GM12864 (cell line): ENCODE measurements around the gene NACC2.
"Not testable (repeated sequence)": the region's sequence is repeated elsewhere in the genome, so short reads cannot be mapped to it uniquely, and the experiment has no call there.

Experiments
- DNase-seq: peaks from one replicate; pipeline ENCODE4 v3.0.0-alpha.2; 2011; ENCODE audit warnings: low read depth
- H3K4me3 ChIP-seq: 2 replicates; pipeline ENCODE4 v1.5.1; 2011; ENCODE audit warnings: mild to moderate bottlenecking, low read depth, low read length, control low read depth
- TF ChIP-seq, protein P1 (sequence below): IDR thresholded peaks from 2 replicates; pipeline ENCODE4 v1.5.1; 2011; ENCODE audit warnings: low read depth, mild to moderate bottlenecking, moderate library complexity, low read length, control low read depth, inconsistent platforms; ENCODE audit errors: missing control alignments

Gene NACC2

GRCh38 chr9:136104488-136104800 is 9.4 kb upstream of the NACC2 start:
- DNase-seq: no peak
- H3K4me3 ChIP-seq: no peak overlapping the region
- TF ChIP-seq, protein P1, sequence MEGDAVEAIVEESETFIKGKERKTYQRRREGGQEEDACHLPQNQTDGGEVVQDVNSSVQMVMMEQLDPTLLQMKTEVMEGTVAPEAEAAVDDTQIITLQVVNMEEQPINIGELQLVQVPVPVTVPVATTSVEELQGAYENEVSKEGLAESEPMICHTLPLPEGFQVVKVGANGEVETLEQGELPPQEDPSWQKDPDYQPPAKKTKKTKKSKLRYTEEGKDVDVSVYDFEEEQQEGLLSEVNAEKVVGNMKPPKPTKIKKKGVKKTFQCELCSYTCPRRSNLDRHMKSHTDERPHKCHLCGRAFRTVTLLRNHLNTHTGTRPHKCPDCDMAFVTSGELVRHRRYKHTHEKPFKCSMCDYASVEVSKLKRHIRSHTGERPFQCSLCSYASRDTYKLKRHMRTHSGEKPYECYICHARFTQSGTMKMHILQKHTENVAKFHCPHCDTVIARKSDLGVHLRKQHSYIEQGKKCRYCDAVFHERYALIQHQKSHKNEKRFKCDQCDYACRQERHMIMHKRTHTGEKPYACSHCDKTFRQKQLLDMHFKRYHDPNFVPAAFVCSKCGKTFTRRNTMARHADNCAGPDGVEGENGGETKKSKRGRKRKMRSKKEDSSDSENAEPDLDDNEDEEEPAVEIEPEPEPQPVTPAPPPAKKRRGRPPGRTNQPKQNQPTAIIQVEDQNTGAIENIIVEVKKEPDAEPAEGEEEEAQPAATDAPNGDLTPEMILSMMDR: no peak

DNA sequence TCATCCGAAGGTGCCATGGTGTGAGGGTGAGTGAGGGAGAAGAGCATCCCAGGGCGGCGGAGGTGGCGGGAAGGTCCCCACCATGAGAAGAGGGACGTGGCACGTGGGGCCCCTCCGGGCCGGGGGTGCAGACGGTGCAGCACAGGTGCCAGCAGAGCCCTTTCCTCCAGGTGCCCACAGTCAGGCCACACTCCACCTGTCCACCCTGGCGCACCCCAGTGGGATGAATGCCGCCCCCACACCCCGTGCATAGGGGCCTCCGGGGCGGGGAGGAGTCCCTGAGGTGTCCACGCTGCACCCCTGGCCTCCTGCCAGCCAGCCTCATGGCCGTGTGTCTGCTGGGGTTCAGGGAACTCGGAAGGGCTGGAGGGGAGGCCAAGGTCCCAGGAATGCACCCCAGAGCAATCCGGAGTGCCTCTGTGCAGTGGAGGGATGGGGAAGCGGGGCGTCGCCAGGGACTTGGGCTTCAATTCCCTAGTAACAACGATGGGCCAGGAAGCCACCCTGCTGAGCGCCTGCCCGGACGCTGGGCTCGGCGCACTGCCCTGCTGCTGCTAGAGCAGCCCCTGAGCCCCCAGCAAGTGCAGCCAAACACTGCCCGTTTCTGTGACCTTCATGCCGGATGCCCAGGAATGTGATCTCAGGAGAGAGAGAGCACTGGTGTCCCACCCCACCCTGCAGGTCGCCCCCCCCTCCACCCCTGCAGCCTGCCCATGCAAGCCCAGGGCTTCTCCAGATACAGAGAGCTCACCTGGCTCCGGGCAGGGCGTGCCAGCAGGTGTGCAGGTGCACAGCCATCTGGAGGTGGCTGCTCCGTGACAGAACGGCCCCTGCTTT is 8.8 kb upstream of the NACC2 start:
- TF ChIP-seq, protein P1: no peak
- no peak overlapping the region for H3K4me3 ChIP-seq
- DNase-seq: no peak

- not testable (repeated sequence) for H3K4me3 ChIP-seq
Observed at GRCh38 chr9:136101615-136102074, 6.6 kb upstream of the NACC2 start.

GRCh38 chr9:136100700-136101614 is 5.9 kb upstream of the NACC2 start:
- H3K4me3 ChIP-seq: no peak overlapping the region
- TF ChIP-seq, protein P1: no peak
- DNase-seq: no peak

More at GRCh38 chr9:136101615-136102074, 6.6 kb upstream of the NACC2 start:
- not testable (repeated sequence) for DNase-seq

- no peak overlapping the region for H3K4me3 ChIP-seq
Observed at GRCh38 chr9:136099542-136099941, 4.5 kb upstream of the NACC2 start.

DNA sequence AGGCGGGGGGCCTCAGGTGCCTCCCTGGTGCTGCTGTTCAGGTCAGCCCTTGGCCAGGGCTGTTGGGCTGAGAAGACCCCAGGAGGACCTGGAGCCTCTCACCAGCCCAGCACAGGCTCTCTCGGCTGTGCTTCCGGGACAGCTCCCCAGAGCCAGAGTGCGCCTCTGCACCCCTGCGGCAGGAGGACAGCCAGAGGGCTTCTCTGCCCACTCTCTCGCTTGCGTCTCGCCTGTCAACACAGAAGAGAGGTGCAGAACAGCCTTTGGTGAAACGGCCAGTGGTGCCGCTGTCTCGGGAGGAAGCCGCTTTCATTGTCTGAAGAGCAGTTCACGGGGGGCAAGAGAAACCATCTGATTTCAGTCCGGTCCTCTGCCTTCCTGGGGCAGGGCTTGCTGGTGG is 3.8 kb upstream of the NACC2 start:
- TF ChIP-seq, protein P1: no peak
- no peak overlapping the region for H3K4me3 ChIP-seq
- no peak for DNase-seq

More at GRCh38 chr9:136099542-136099941, 4.5 kb upstream of the NACC2 start:
- DNase-seq: no peak
- TF ChIP-seq, protein P1: no peak

GRCh38 chr9:136098210-136098609 is 3.1 kb upstream of the NACC2 start:
- no peak overlapping the region for H3K4me3 ChIP-seq
- TF ChIP-seq, protein P1: no peak
- DNase-seq: no peak
